PC-9 (cell line): ENCODE data around the gene COL16A1.

Experiments
- CTCF ChIP-seq: fragments of 200-600 bp; sonication (generic); conservative IDR thresholded peaks from 2 replicates; pipeline ENCODE4 v1.6.1; 2017; ENCODE audit warnings: mixed run types, antibody characterized with exemption, mild to moderate bottlenecking, moderate library complexity
- EZH2 ChIP-seq: fragments of 200-600 bp; sonication (generic); IDR thresholded peaks from 2 replicates; pipeline ENCODE4 v1.8.0; 2017; ENCODE audit warnings: antibody characterized with exemption, low read depth

- TF ChIP-seq CTCF (no peak), EZH2 (no peak)
These were observed 35.4 kb downstream of the COL16A1 start for GRCh38 chr1:31668303-31668883.
